Activated CD4-positive, alpha-beta T cell treated with anti-CD3 and anti-CD28 coated beads for 4 hours (primary cell): Measurements from ENCODE around the gene ARHGEF11.

Experiments
- DNase-seq, 2 donors: peaks; one replicate each; pipeline ENCODE4 v3.0.0-alpha.2; 2020

ARHGEF11 gene

DNA sequence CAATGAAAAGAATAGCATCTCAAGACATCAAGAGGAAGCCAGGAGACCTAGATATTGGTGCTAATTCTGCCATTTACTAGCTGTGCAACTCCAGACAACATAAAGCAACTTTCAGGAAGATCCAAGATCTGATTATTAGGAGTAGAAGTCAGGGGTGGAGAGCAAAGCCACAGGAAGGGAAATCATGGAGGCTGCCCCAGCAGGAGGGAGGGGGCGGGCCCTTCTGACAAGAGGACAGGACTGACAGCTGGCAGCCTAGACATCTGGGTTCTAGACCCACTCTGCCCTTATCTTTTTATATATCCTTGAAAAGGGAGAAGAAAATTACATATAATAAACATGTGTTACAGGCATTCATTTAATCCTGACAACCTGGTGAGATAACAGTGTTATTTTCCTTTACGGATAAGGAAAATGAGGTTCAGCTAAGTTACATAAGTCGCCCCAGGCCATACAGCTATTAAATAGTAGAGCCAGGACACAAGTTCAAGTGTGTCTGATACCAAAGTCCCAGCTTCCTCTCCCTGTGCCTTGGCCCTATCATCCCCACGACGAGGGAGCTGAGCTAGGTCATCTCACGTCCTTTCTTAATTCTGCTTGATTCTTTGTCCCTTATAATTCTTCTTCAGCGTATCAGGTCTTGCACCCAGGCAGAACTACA is 46.6 kb downstream of the ARHGEF11 start:
- no peak for DNase-seq

GRCh38 chr1:156998301-156998700 is 47.2 kb downstream of the ARHGEF11 start:
- no peak for DNase-seq

DNA sequence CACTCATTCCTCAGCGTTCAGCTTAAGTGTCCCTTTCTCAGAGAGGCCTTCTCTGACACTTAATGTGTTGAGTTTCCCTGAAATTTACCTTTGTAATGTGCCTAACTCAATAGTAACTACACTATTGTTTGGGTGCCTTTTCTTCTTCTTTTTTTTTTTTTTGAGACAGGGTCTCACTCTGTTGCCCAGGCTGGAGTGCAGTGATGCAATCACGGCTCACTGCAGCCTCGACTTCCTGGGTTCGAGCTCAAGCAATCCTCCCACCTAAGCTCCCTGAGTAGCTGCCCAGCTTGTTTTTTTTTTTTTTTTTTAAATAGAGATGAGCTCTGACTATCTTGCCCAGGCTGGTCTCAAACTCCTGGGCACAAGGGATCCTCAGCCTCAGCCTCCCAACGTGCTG is 50.1 kb downstream of the ARHGEF11 start:
- no peak for DNase-seq

GRCh38 chr1:156994277-156994676 is 51.3 kb downstream of the ARHGEF11 start:
- DNase-seq = no peak

DNA sequence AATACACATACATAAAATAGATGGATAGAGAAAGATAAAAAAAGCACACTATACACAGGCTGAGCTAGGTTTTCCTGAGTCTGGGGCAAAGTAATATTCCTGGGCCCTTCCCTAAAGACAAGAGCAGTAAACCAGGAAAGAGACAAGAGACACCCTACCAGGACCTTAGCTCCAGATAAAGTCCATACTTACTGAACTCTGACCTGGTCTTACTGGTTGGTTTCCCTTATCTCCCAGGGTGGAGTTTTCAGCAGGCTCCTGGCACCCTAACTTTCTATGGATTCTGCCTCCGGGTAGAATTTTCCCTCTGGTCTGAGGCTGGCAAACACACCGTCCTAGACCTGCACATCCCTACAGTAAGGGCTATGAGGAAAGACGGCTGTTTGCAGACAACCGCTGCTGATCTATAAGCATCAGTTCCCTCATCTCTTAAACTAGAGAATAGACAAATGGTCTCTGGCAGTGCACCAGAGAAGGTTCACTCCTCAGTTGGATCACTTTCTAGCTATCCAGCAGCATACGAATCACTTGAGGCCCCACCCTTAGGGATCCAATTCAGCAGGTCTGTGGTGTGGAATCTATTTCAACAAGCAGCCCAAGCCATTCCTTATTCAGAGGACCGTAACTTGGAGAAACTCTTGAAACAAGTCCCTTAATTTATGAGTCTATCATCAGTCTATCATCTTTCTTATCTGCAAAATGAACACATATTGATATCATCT is 52.0 kb downstream of the ARHGEF11 start:
- no peak for DNase-seq

- DNase-seq = no peak
These were observed 53.3 kb downstream of the ARHGEF11 start for GRCh38 chr1:156992215-156992614.

DNA sequence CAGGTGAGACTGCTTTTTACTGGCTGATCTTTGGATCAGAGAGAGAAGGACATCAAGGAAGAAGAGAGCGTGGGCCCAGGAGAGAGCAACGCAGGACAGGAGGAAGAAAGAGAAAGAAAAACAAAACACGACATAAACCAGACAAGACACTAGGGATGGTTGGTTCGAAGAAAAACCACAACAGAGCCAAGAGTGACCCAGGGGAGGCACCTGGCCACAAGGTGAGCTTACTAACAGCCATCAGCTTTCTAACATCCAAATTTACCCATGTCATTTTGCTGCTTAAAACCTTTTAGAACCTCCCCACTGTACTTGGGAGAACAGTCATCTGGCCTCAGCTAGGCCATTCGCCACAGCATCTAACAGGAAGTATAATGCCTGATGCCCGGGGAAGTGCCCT is 57.8 kb downstream of the ARHGEF11 start:
- no peak for DNase-seq

DNA sequence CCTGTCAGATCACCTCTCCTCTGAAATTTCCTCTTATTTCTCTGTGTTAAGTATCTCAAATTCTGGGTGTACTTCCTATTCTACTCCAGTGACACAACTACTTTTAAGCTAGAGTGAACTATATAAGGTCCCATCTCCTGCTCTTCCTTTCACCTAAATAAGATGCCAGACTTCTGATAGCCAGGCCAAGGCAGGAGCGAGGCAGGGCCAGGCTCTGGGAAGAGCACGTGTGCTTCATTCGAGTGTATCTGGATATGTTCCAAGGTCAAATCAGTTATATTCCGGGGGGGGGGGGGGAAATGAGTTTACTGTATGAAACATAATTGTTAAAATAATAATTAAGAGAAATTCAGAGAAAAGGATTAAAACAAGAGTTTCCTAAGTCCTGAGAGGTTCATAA is 65.0 kb downstream of the ARHGEF11 start:
- DNase-seq = no peak

GRCh38 chr1:156975084-156975483 is 70.5 kb downstream of the ARHGEF11 start:
- DNase-seq = no peak

- no peak for DNase-seq
These were observed 72.1 kb downstream of the ARHGEF11 start for GRCh38 chr1:156973417-156973816.

DNA sequence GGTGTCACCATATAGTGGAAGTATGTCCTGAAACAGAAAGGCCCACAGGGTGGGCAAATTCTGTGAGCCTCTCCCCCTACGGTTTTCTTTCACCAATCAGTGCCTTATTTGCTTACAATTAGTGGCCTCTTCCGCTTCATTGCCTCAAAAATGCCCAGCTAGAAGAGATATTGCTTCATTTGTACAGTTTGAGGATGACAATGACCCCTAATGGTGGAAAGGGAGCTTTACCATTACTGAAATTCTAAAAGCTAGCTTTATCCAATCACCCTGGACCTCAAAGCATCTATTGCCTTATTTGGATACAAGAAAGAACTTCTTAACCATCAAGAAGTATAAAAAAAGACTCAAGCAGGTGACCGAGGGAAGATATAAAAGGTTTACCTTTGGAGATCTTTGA is 75.5 kb downstream of the ARHGEF11 start:
- DNase-seq = no peak

- no peak for DNase-seq
These were observed 76.0 kb downstream of the ARHGEF11 start for GRCh38 chr1:156969496-156969895.

GRCh38 chr1:156964441-156964840 is 81.1 kb downstream of the ARHGEF11 start:
- DNase-seq = no peak

DNA sequence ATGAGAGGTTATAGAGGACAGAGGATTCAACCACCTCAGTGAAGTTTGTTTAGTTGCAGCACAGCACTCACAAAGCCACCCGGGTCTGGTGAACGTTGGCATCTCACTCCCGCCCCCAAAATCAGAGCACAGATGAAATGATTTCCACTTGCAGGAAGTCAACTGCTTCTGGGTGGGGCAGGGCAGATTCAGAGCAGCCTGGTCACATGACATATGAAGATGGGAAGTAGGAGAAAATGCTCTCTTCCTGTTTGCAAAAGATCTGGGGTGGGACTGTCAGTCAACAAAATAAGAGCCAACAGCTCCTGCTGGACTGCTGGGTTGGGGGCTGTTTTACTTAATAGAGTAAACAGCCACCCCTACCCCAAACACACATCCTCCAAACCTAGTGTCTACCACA is 81.9 kb downstream of the ARHGEF11 start:
- peak; percentile 7 to 10 for DNase-seq

DNA sequence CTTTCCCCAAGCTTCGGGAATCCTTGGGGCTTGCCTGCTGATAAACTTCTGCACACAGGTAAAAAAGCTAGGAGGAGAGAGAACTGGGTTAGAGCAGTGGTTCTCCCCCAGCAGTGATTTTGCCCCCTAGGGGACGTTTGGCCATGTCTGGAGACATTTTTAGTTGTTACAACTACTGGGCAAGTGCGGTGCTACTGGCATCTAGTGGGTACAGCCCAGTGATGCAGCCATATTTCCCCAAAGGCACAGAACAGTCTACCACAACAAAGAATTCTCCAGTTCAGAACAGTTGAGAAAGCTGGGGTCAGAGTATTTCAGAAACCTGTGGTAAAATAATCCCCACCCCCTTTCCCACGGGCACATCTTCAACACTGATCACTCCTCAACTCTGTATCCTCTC is 83.8 kb downstream of the ARHGEF11 start:
- peak in 1 of 2 donors; percentile 14 for DNase-seq

- DNase-seq = no peak
These were observed 85.6 kb downstream of the ARHGEF11 start for GRCh38 chr1:156959925-156960324.

GRCh38 chr1:156959414-156959813 is 86.1 kb downstream of the ARHGEF11 start:
- no peak for DNase-seq

- DNase-seq = no peak
These were observed 87.3 kb downstream of the ARHGEF11 start for GRCh38 chr1:156958247-156958714.

GRCh38 chr1:156957634-156958033 is 87.9 kb downstream of the ARHGEF11 start:
- DNase-seq = no peak

GRCh38 chr1:156956333-156956732 is 89.2 kb downstream of the ARHGEF11 start:
- DNase-seq = no peak

GRCh38 chr1:156953571-156953970 is 92.0 kb downstream of the ARHGEF11 start:
- no peak for DNase-seq

- no peak for DNase-seq
These were observed 94.2 kb downstream of the ARHGEF11 start for GRCh38 chr1:156951371-156951770.

DNA sequence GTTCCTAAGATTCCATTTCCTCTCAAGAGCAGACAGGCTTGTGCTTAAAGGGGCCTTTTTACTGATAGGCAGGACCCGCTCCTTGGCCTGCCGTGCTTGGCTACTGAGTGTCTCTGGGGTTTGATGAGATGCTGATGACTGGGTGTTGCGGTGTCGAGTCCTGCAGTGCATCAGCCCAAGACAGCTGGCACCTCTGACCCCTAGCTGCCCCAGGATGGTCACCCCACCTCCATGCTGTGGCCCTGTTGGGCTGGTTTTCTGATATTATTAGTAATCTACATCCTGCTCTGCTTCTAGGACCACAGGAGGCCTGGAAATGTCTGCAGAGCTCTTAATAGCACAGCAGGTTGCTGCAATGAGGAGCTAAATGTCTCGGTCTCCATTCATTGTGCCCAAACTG is 96.4 kb downstream of the ARHGEF11 start:
- DNase-seq = no peak

DNA sequence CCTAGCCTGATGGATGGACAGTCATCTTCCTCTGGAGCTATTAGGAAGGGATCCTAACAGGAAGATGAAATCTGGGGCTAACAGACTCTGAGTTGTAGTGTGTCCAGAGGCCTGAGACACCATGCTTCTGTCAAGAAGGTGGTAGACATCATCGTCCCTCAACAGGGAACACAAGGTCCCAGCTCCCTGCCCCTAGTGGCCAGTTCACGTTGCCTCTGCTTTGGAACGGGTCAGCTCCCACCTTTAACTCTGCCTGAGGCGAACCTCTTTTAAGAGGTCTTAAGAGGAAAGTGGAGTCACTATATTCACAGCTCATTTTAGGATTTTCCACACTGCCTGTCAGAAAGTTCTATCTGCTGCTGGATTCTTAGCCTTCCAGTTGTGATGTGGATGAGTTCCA is 96.8 kb downstream of the ARHGEF11 start:
- DNase-seq = no peak
